Hepatocyte (in vitro differentiated cells): Measurements from ENCODE around the gene DDX1.

ENCODE experiments used
- EZH2 ChIP-seq: fragments of 200-600 bp; sonication (generic); IDR thresholded peaks from 2 replicates; pipeline ENCODE4 v1.6.1; 2016; ENCODE audit warnings: antibody characterized with exemption, mild to moderate bottlenecking, borderline replicate concordance
- TF ChIP-seq, protein P1 (sequence below): fragments of 200-600 bp; sonication (generic); IDR thresholded peaks from 2 replicates; pipeline ENCODE4 v1.5.1; 2016; ENCODE audit warnings: antibody characterized with exemption, mild to moderate bottlenecking; ENCODE audit not compliant: poor library complexity

DNA sequence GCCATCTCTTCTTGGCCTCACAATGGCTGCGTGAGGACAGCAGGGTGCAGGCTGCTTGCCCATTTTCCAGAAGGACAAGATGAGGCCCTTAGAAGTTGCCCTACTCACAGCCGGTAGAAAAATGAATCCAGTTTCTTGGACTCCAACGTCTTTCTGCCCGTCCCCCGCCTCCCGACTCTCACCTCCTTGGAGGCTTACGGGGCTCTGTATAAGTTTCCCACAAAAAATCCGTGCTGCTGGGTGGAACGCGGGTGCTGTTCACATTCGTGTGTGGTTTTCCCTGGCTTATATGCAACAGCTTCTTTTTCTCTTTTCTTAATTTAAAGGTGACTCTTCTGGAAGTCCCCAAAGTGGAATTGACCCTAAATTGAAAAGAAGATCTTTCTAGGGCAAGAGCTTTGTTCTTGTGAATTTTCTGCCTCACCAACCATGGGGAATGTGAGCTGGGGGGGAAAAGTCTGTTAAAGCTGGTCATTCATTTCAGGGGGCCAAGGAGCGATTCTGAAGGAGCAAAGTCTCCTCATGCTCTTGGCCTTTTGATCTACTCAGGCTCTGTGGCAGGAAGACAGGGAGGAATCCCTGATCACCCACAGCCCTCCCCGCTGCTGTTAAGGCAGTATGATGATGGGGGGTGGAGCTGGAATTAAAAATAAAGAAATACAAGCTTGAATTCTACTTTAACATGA, 51.3 kb downstream of the DDX1 start:
- TF ChIP-seq, protein P1, sequence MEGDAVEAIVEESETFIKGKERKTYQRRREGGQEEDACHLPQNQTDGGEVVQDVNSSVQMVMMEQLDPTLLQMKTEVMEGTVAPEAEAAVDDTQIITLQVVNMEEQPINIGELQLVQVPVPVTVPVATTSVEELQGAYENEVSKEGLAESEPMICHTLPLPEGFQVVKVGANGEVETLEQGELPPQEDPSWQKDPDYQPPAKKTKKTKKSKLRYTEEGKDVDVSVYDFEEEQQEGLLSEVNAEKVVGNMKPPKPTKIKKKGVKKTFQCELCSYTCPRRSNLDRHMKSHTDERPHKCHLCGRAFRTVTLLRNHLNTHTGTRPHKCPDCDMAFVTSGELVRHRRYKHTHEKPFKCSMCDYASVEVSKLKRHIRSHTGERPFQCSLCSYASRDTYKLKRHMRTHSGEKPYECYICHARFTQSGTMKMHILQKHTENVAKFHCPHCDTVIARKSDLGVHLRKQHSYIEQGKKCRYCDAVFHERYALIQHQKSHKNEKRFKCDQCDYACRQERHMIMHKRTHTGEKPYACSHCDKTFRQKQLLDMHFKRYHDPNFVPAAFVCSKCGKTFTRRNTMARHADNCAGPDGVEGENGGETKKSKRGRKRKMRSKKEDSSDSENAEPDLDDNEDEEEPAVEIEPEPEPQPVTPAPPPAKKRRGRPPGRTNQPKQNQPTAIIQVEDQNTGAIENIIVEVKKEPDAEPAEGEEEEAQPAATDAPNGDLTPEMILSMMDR: no peak
- no peak for TF ChIP-seq EZH2
